ENCODE measurements around the gene IFT172.

DNA sequence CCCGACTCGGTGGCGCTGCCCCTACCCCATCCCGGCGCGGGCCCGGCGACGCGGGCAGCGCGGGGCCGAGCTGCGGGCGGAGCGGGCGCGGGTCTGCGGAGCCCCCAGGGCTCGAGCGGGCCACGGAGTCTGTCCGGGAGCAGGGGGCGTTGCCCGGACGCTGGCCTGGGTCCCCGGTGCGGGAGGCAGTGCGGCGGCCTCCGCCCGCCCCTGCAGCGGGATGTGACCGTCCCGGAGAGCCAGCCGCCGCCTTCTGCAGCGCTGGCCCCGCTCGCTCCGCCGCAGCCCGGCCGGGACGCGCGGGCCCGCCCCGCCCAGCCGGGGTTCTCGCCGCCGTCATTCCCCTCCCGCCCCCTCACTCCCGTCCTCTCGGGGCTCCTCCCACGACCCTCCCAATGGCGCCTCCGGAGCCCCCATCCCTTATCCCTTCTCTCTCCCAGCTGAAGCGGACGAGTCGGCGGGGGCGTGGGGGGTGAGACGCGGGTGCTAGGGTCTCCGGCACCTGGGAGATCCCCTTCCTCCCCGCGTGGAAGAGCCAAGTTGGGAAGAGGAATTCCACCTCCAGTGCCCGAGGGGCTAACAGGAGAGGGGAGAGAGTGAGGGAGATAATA is 5.5 kb upstream of the IFT172 start, which contains the start of gene FNDC4:
- TF ChIP-seq POLR2A (IDR thresholded peaks at IDR 0.05), result peak; percentile 82
- TF ChIP-seq, protein P1, sequence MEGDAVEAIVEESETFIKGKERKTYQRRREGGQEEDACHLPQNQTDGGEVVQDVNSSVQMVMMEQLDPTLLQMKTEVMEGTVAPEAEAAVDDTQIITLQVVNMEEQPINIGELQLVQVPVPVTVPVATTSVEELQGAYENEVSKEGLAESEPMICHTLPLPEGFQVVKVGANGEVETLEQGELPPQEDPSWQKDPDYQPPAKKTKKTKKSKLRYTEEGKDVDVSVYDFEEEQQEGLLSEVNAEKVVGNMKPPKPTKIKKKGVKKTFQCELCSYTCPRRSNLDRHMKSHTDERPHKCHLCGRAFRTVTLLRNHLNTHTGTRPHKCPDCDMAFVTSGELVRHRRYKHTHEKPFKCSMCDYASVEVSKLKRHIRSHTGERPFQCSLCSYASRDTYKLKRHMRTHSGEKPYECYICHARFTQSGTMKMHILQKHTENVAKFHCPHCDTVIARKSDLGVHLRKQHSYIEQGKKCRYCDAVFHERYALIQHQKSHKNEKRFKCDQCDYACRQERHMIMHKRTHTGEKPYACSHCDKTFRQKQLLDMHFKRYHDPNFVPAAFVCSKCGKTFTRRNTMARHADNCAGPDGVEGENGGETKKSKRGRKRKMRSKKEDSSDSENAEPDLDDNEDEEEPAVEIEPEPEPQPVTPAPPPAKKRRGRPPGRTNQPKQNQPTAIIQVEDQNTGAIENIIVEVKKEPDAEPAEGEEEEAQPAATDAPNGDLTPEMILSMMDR (IDR thresholded peaks at IDR 0.05), result no peak
